Activated CD4-positive, CD25-positive, alpha-beta regulatory T cell treated with anti-CD3 and anti-CD28 coated beads, Interleukin-2, amount 50 U/mL, for 16 hours (primary cell): ENCODE data around the gene CHRNA9.

Source experiments
- DNase-seq: peaks from one replicate; pipeline ENCODE4 v3.0.0-alpha.2; 2020; ENCODE audit warnings: low read depth, low spot score

The CHRNA9 gene

GRCh38 chr4:40309250-40309774 is 25.8 kb upstream of the CHRNA9 start:
- DNase-seq, result peak; percentile 85

DNA sequence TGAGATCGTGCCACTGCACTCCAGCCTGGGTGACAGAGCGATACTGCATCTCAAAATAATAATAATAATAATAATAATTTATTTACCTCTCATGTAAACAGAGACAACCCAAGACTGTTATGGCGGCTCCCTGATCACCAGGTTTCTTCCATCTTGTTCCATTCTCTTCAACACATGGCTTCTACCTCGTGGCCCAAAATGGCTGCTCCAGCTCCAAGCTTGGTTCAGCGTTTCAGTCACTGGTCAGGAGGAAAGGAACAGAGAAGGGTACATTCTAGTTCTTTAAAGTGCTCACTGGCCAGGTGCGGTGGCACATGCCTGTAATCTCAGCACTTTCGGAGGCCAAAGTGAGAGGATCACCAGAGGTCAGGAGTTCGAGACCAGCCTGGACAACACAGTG is 24.9 kb upstream of the CHRNA9 start:
- DNase-seq, result no peak

DNA sequence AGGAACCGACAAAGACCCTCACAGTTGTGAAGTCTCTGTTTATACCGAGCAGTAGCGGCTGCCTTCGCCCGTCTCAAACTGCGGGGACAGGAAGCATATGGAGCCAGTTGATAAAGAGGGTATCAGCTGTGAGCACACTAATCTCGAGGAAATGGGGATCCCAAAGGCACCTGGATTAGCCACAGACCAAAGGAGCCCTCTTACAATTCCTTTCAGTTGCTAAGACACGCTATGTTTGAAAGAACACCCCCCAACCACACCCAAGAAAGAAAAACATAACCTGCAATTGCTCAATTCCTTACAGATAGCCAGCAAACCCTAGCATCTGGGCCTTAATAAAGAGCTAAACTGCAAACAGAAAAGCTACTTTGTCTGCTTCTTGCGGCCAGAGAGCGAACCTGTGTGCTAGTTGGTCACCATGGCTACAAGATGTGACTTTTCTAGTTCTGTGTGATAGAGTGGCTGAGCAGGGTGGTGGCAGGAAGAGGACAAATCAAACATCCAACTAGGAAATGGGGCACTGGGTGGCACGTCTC is 23.3 kb upstream of the CHRNA9 start:
- DNase-seq, result no peak

DNA sequence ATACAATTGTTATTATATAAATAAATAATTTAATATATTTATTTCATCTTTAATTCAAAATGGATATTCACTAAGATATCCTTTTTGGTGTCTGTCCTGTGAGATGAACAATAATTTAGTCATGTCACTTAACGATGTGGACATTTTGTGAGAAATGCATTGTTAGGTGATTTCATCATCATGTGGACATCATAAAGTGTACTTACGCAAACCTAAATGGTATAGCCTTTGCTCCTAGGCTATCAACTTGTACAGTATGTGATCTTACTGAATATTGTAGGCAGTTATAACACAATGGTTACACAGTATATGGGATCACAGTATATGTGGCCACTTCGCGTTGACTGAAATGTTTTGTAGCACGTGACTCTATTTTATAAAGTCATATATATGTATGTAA is 20.2 kb upstream of the CHRNA9 start:
- DNase-seq, result no peak

GRCh38 chr4:40316333-40316781 is 18.8 kb upstream of the CHRNA9 start:
- DNase-seq, result no peak

DNA sequence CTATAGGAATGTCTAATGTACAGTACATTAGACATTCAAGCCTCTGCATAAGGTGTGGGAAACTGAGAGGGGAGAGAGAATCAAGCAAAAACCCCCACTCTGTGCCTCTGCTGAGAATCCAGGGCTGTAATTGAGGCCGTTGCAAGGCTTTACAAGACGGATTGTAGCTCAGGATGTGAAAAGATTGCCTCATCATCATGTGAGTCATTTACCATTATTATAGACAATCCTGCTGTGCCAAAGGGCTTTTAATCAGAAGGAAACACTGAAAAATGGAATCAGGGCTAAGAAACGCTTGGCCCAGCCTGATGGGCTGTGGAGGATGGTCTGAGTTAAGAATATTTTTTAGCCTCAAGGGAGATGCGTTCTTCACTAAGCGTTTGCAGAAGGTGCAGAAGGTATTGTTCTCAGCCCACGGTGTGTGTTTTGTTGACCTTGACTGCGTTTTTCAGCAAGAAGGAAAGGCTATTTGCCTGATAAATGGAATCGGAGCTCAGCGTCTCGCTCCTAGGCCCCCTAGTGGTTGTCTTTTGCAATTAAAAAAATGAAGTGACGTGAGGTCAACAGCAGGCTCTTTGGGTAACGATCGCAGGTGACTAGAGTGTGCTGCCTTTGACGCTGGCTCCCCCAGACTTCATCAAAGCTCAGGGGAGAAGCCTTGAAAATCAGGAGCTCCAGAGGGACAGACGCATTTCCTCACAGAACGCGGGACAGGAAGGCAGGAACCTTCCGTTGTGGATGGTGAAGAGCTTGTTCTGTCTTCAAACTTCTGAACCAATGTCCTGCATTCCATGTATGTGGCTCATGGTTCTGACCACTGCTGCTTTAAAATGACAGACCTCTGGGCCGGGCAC is 18.1 kb upstream of the CHRNA9 start:
- no peak for DNase-seq

DNA sequence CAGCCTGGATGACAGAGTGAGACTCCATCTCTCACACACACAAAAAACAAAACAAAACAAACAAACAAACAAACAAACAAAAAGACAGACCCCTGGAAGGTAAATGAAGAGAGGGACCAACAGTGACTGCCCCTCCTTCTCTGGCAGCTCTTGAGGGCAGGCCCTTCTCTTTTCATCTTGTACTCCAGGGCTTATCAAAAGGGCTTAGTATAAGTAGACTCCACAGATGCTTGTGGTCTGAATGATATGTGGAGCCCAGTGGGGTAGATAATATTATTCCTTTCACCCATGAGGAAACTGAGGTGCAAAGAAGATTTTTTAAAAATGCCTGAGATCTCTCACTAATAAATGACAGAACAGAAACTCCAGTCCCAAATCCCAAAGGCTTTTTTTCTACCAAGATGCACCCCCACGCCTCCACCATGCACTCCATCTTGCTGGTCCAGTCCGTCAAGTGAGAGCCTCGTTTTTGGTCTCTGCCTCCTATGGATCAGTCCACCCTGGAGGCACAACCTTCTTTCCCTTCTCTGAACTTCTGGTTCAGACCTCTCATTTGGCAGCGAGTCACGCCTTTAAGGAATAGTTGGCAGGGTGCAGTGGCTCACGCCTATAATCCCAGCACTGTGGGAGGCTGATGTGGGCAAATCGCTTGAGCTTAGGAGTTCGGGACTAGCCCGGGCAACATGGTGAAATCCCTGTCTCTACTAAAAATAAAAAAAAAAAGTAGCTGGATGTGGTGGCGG is 17.0 kb upstream of the CHRNA9 start:
- no peak for DNase-seq

GRCh38 chr4:40321574-40322275 is 13.4 kb upstream of the CHRNA9 start:
- no peak for DNase-seq

DNA sequence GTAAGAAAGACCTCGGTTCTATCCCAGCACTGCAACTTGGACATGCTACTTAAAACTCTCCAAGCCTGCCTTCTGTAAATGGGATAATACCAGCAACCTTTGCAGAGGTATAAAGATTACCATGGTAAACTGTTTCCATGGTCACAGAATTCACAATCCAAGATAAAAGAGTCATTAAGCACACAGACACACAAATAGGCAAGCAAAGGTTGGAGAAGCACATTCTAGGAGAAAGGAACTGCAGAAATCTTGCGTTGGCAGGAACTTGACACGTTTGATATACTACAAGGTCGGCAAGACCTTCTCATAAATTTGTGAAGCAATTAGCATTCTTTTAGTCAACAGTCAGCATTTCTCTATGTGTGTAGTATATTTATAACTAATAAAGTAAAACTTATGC is 12.3 kb upstream of the CHRNA9 start:
- DNase-seq, result no peak

- DNase-seq, result no peak
Observed at GRCh38 chr4:40323866-40324265, 11.3 kb upstream of the CHRNA9 start.

DNA sequence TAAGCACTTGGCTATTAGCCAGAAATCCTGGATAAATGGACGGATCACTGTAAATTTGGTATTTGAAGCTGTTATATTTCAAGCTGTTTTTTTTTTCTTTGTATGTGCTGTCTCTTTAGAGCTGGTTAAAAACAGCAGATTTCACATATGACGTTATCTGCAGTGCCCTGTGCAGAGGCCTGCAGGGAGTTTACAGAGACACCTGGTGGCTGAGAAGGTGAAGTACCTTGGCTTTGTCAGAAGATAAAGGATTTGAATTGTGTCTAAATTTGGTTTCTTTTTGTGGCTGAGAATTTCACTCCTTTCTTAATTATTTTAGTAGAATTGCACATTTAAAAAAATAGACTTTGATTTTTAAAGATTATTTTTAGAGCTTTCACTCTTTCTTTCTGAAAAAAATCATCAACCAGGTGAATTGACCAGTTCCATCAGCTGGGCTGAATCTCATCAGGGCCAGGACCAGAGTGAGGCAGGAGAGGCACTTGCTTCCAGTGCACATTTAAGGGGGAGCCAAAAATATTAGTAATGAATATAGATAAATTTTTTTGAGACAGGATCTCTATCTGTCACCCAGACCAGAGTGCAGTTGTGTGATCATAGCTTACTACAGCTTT is 9.6 kb upstream of the CHRNA9 start:
- DNase-seq, result peak; percentile 50

DNA sequence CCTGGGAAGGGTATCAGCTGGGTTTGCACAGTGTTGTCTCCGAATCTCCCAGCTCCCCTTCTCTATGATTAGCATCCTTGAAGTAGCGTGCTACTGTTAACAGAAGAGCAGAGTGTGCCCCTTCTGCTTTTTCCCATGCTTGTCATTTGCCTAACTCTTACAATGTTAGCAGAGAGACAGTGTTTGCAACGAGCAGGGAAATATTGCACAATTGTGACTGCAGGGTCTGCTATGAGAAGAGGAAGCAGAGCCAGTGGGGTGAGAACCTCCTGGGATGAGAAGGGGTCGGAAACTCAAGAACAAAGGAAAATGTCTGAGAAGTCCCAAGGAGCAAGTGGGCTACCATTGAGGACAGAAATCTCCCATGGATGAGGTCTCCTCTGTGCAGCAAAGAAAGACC is 7.8 kb upstream of the CHRNA9 start:
- DNase-seq, result no peak

- DNase-seq, result no peak
Observed at GRCh38 chr4:40328383-40328782, 6.8 kb upstream of the CHRNA9 start.

DNA sequence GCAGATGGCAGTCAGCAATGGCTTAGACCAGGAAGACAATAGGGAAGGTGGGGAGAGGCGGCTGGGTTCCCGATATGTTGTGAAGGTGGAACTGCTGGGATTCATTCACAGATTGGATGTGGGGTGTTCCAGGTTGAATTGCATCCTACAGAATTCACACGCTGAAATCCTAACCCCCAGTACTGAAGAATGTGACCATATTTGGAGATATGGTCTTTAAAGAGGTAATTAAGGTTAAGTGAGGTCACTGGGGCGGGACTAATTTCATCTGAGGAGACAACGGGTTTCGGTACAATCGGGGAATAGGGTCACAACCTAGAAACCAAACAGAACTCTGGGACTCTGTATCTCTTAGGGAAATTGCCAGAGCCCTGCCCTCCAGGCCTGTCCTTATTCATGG is 5.3 kb upstream of the CHRNA9 start:
- DNase-seq, result no peak

DNA sequence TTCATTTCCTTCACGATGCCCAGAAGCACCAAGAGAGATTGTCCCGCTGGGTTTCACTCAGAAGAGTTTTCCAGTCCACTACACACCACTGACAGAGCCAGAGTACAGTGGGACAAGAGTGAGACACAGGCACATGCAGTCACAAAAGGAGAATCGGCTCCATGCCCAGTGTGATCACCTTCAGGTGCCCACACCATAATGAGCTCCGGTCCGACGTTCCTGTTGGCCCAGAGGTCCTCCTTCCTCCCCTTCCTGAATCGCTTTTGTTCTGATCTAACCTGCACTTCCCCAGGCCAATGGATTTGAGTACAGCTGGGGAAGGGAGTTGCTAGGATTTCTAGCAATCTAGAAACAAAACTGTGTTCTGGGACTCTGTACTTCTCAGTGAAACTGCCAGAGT is 4.6 kb upstream of the CHRNA9 start:
- DNase-seq, result no peak

GRCh38 chr4:40331101-40331745 is 3.9 kb upstream of the CHRNA9 start:
- DNase-seq, result no peak

- no peak for DNase-seq
Observed at GRCh38 chr4:40331961-40332360, 3.2 kb upstream of the CHRNA9 start.

DNA sequence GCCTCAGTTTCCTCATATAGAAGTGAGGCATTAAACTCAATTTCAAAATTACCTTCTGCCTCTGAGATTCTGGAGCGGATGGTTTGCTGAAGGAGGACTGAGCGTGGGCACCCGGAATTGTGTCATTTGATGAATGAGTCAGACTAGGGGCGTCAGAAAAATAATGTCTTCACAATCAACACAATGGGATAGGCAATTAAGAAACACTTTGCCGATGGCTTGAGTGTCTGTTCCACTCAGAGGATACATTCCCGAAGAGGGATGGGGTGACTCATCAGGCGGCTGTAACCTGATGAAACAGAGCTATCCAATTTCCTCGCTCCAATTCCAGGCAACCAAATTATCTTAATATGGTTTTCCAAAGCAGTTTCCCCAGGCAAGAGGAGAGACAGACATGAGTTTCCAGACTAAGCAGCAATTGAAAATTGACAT is 1.2 kb upstream of the CHRNA9 start:
- DNase-seq, result no peak

GRCh38 chr4:40335525-40335894 is 377 bp downstream of the CHRNA9 start:
- DNase-seq, result no peak

DNA sequence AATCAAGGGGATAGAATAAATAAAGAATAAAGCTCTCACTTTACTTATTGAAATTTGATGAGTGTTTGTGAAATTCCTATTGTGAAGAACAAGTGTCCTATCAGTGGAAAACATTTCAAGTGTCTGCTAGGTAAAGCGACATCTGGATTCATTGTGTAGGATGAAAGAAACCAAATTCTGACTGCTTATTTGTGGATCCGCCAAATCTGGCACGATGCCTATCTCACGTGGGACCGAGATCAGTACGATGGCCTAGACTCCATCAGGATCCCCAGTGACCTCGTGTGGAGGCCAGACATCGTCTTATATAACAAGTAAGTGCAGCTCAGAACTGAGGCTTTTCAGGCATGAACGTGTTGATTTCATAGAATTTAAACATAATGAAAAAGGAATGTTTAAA is 1.9 kb downstream of the CHRNA9 start:
- DNase-seq, result no peak

DNA sequence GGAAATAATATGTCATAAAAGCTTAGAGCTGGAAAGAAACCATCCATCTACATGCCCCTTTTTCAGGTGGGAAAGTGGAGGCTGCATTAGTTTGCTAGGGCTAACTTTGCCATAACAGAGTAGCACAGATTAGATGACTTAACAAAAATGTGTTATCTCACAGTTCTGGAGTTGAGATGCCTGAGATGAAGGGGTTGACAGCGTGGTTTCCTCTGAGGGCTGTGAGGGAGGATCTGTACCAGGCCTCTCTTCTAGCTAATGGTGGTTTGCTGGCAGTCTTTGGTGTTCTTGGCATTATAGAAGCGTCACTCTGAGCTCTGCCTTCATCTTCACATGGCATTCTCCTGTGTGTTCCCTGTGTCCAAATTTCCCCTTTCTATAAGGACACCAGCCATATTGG is 2.4 kb downstream of the CHRNA9 start:
- no peak for DNase-seq
